Measurements from ENCODE around the gene PLA2G2D. TPM values are rescaled to one million over a fixed set of nuclear protein-coding genes. Genes with fewer than 3 reads are reported as not detected.

PLA2G2D gene
- total and polyA plus RNA-seq, 7 experiments from 2014 or later: not detected

DNA sequence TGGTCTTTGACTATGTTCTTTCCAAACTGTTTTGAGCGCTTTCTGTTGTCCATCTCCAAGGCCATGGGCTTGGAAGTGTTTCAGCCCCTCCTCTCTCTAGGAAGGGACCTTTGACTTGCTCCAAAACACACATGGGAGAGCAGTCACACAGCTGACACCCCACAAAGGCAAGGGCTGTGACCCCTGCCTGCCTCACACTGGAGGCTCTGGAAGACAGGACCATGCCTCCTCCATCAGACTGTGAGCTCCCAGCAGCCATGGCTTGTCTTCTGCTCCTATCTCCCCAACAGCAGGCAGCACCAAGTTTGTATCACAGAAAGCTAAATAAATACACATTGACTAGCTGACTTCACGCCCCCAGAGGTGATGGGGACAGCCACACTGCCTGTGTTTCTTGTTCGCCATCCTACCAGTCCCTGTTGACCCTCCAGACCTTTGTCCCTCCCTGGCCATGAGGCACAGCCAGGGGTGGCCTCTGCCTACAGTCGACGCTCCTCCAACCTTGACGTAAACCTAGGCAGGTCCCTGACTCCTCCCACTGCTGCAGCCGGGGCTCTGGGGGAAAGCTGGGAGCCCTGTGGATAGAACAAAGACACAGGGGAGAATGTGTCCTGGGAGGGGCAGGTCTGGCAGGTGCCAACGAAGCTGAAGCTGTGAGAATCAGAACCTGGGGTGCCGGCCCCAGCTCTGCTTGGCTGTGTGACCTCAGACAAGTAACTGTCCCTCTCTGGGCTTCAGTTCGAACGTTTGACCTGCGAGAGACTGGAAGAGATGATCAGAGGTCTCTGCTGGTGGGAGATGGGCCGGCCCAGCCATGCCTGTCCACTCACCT, 24.6 kb upstream of the PLA2G2D start:
- POLR2A ChIA-PET: interaction anchor here (0.6 kb wide), 1 partner anchor 24 kb away, joined by 3 read pairs; no protein-coding TSS in a partner anchor

GRCh38 chr1:20143318-20143717, 24.0 kb upstream of the PLA2G2D start:
- H3K27ac Mint-ChIP-seq: no peak overlapping the region
- Histone ChIP-seq H3K36me3 (ENCODE audit: control insufficient read depth in 2 of 3, insufficient read depth in 3 of 3, low read length in 3 of 3) (no peaks in the 10 kb centered on the region), H3K9me3 (ENCODE audit: control insufficient read depth in 2 of 3, low read length in 3 of 3) (no peaks in the 10 kb centered on the region), H3K4me3 (ENCODE audit: low read length) (no peak overlapping the region), H3K27me3 (ENCODE audit: control insufficient read depth in 2 of 2, insufficient read depth in 2 of 2, low read length in 2 of 2) (no peaks in the 10 kb centered on the region), H3K4me1 (ENCODE audit: control insufficient read depth in 2 of 2, insufficient read depth in 2 of 2, low read length in 2 of 2) (no peaks in the 10 kb centered on the region), H3K27ac (ENCODE audit: low read depth, low read length) (no peak overlapping the region)
- intact Hi-C loops (cut with micrococcal nuclease): no loop called here
- H3K27me3 Mint-ChIP-seq: peaks cover 2 to 12% (median 8%) of the 10 kb centered on the region in 5 donors
- H3K4me3 Mint-ChIP-seq: no peak overlapping the region
- CTCF ChIA-PET: interaction anchor here (0.7 to 2.1 kb wide), 2 partner anchors 9 to 228 kb away, joined by 3 to 10 read pairs; no protein-coding TSS in a partner anchor
- no peaks in the 10 kb centered on the region for H3K9me3 Mint-ChIP-seq
- no peak for ATAC-seq
- POLR2A ChIA-PET: interaction anchor here (0.6 kb wide), 1 partner anchor 23 kb away, joined by 3 read pairs; no protein-coding TSS in a partner anchor
- H3K4me1 Mint-ChIP-seq: no peaks in the 10 kb centered on the region
- no peaks in the 10 kb centered on the region for H3K36me3 Mint-ChIP-seq
- no peak for DNase-seq

More for the DNA sequence above, 24.6 kb upstream of the PLA2G2D start:
- Mint-ChIP-seq H3K27ac (no peak overlapping the region), H3K36me3 (no peaks in the 10 kb centered on the region), H3K9me3 (no peaks in the 10 kb centered on the region), H3K4me1 (no peaks in the 10 kb centered on the region), H3K4me3 (no peak overlapping the region), H3K27me3 (peaks cover 0 to 8% (median 6%) of the 10 kb centered on the region in 5 donors)
- no peaks in the 10 kb centered on the region for H3K36me3 ChIP-seq (ENCODE audit: control insufficient read depth in 2 of 3, insufficient read depth in 3 of 3, low read length in 3 of 3)
- H3K9me3 ChIP-seq (ENCODE audit: control insufficient read depth in 2 of 3, low read length in 3 of 3): no peaks in the 10 kb centered on the region
- no peak overlapping the region for H3K4me3 ChIP-seq (ENCODE audit: low read length)
- no peaks in the 10 kb centered on the region for H3K4me1 ChIP-seq (ENCODE audit: control insufficient read depth in 2 of 2, insufficient read depth in 2 of 2, low read length in 2 of 2)
- H3K27me3 ChIP-seq (ENCODE audit: control insufficient read depth in 2 of 2, insufficient read depth in 2 of 2, low read length in 2 of 2): no peaks in the 10 kb centered on the region
- CTCF ChIA-PET: interaction anchor here (0.7 to 2.1 kb wide), 2 partner anchors 9 to 228 kb away, joined by 3 to 10 read pairs; no protein-coding TSS in a partner anchor
- no peak for ATAC-seq
- no peak overlapping the region for H3K27ac ChIP-seq (ENCODE audit: low read depth, low read length)
- intact Hi-C loops (cut with micrococcal nuclease): loop anchor here in 1 of 2 donors (2.0 kb wide), 1 partner anchor 225 kb away; no protein-coding TSS in a partner anchor
- no peak for DNase-seq

DNA sequence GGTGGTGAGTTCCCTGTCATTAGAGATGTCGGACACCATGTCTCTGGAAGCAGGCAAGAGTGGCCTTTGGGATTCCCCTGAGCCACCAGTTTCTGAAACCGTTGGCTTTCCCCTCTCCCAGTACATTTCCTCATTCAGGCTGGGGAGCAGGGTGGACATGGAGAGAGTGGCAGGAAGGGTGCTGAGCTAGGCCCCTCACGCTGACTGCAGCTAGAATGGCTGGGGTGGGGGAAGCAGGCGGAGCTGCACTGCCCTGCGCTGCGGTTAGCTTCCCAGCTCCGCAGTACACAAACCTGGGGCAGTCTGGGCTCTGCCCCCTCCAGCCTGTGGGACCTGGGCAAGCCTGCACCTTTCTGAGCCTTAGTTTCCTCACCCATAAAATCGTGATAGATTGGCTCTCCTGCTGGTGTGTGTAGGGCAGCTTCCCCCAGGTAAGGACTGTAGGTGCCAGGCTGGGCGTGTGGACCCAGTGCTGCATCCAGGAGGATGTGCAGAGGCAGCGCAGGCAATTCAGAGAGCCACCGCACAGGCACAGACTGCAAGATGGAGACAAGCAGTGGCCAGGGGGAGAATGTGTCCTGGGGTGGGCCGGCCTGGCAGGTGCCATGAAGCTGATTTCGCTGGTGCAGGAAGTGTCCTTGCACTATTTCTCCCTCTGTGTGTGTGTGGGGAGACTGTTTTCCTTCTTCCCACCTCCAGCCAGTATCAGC, 22.8 kb upstream of the PLA2G2D start:
- DNase-seq (no peak), ATAC-seq (no peak)
- POLR2A ChIA-PET: no interaction called here
- H3K27me3 Mint-ChIP-seq: peaks cover 4 to 12% (median 8%) of the 10 kb centered on the region in 5 donors
- H3K27ac Mint-ChIP-seq: peak overlapping the region in 1 of 9 donors; percentile 56
- no peaks in the 10 kb centered on the region for H3K4me1 ChIP-seq (ENCODE audit: control insufficient read depth in 2 of 2, insufficient read depth in 2 of 2, low read length in 2 of 2)
- no peaks in the 10 kb centered on the region for H3K4me1 Mint-ChIP-seq
- no peak overlapping the region for H3K4me3 ChIP-seq (ENCODE audit: low read length)
- no peaks in the 10 kb centered on the region for H3K36me3 ChIP-seq (ENCODE audit: control insufficient read depth in 2 of 3, insufficient read depth in 3 of 3, low read length in 3 of 3)
- no peaks in the 10 kb centered on the region for H3K27me3 ChIP-seq (ENCODE audit: control insufficient read depth in 2 of 2, insufficient read depth in 2 of 2, low read length in 2 of 2)
- no peak overlapping the region for H3K27ac ChIP-seq (ENCODE audit: low read depth, low read length)
- H3K36me3 Mint-ChIP-seq: no peaks in the 10 kb centered on the region
- H3K9me3 Mint-ChIP-seq: no peaks in the 10 kb centered on the region
- CTCF ChIA-PET: interaction anchor here (2.1 kb wide), 1 partner anchor 10 kb away, joined by 10 read pairs; no protein-coding TSS in a partner anchor
- intact Hi-C loops (cut with micrococcal nuclease): no loop called here
- H3K4me3 Mint-ChIP-seq: no peak overlapping the region
- H3K9me3 ChIP-seq (ENCODE audit: control insufficient read depth in 2 of 3, low read length in 3 of 3): no peaks in the 10 kb centered on the region

DNA sequence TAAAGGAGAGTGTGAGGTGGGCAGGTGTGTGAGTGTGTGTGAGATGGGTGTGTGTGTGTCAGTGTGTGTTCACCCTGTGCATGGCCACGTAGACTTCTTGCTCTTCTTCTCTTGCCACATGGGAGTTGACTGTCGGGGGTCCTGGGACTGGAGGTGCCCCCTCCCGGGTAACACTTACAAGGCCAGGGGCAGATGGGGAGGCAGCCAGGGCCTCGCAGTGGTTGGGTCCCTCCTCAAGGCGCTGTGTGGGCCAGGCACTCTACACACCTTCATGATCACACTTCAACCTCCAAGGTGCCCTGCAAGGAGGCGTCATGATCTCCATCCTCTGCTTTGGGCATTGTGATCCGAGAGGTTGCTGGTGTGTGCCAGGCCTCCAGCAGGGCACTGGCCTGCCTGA, 22.1 kb upstream of the PLA2G2D start:
- POLR2A ChIA-PET: no interaction called here
- peaks cover 4 to 12% (median 8%) of the 10 kb centered on the region in 5 donors for H3K27me3 Mint-ChIP-seq

DNA sequence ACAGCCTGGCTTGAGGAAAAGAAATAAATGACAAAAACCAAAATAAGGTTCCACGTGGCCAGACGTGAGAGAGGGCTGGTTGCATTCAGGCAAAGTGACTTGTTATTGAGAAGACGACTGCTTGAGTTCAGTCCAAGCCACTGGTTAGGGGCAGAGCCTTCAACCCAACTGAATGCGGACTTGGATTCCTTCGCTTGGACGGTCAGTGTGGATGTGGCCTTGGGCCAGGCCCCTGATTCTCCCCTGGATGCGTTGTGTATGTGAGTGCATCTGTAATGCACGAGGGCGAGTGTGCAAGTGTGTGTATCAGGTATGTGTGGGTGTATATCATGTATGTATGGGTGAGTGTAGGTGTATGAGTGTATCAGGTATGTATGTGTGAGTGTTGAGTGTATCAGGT, 21.7 kb upstream of the PLA2G2D start:
- no peaks in the 10 kb centered on the region for H3K4me1 ChIP-seq (ENCODE audit: control insufficient read depth in 2 of 2, insufficient read depth in 2 of 2, low read length in 2 of 2)
- H3K9me3 ChIP-seq (ENCODE audit: control insufficient read depth in 2 of 3, low read length in 3 of 3): no peaks in the 10 kb centered on the region
- CTCF ChIA-PET: no interaction called here
- Mint-ChIP-seq H3K4me3 (no peak overlapping the region), H3K9me3 (no peaks in the 10 kb centered on the region), H3K36me3 (no peaks in the 10 kb centered on the region), H3K4me1 (no peaks in the 10 kb centered on the region), H3K27me3 (peaks cover 4 to 14% (median 8%) of the 10 kb centered on the region in 5 donors), H3K27ac (no peak overlapping the region)
- H3K27me3 ChIP-seq (ENCODE audit: control insufficient read depth in 2 of 2, insufficient read depth in 2 of 2, low read length in 2 of 2): no peaks in the 10 kb centered on the region
- H3K4me3 ChIP-seq (ENCODE audit: low read length): no peak overlapping the region
- POLR2A ChIA-PET: no interaction called here
- no peak overlapping the region for H3K27ac ChIP-seq (ENCODE audit: low read depth, low read length)
- H3K36me3 ChIP-seq (ENCODE audit: control insufficient read depth in 2 of 3, insufficient read depth in 3 of 3, low read length in 3 of 3): no peaks in the 10 kb centered on the region
- ATAC-seq (no peak), DNase-seq (no peak)
- intact Hi-C loops (cut with micrococcal nuclease): no loop called here

More for the DNA sequence above, 22.1 kb upstream of the PLA2G2D start:
- H3K9me3 ChIP-seq (ENCODE audit: control insufficient read depth in 2 of 3, low read length in 3 of 3): no peaks in the 10 kb centered on the region
- CTCF ChIA-PET: no interaction called here
- Mint-ChIP-seq H3K36me3 (no peaks in the 10 kb centered on the region), H3K4me3 (no peak overlapping the region), H3K9me3 (no peaks in the 10 kb centered on the region), H3K27ac (no peak overlapping the region), H3K4me1 (no peaks in the 10 kb centered on the region)
- DNase-seq (no peak), ATAC-seq (no peak)
- no peaks in the 10 kb centered on the region for H3K36me3 ChIP-seq (ENCODE audit: control insufficient read depth in 2 of 3, insufficient read depth in 3 of 3, low read length in 3 of 3)
- no peak overlapping the region for H3K27ac ChIP-seq (ENCODE audit: low read depth, low read length)
- H3K4me3 ChIP-seq (ENCODE audit: low read length): no peak overlapping the region
- no peaks in the 10 kb centered on the region for H3K27me3 ChIP-seq (ENCODE audit: control insufficient read depth in 2 of 2, insufficient read depth in 2 of 2, low read length in 2 of 2)
- intact Hi-C loops (cut with micrococcal nuclease): no loop called here
- no peaks in the 10 kb centered on the region for H3K4me1 ChIP-seq (ENCODE audit: control insufficient read depth in 2 of 2, insufficient read depth in 2 of 2, low read length in 2 of 2)

DNA sequence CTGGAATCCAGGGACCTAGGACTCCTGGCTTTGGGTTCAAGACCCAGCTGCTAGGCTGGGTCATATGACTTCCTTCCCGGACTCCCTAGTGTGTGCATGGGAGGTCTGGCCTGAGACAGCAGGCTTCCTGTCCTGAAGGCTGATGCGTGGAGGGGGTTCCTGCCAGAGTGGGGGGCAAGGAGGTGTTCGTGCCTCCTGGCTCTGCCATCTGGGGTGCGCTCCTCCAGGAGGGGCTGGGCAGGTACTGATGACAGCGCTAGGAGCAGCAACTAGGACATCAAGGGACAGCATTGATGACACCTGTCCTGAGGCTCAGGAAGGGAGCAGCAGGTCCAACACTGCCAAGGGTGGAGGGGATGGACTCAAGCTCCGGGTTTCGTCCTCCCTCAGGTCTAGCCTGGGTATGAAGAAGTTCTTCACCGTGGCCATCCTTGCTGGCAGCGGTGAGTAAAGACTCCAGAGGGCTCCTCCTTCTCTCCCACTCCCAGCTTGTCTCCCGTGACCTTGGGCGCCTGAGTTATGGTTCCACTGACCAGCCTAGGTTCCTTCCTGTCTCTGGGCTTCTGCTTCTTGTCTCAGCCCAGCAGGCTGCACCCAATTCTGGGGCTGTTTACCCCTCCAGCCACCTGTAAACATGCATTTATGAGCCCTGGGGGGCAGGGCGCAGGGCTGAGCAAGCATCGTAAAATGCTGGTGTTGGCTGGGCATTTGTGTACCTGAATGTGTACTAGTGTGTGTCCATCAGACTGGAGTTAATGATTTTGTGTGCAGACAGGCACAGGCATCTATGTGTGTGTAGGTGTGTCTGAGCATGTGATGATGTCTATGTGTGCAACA, 20.7 kb upstream of the PLA2G2D start:
- Mint-ChIP-seq H3K9me3 (no peaks in the 10 kb centered on the region), H3K27ac (no peak overlapping the region), H3K36me3 (no peaks in the 10 kb centered on the region), H3K27me3 (peaks cover 4 to 20% (median 10%) of the 10 kb centered on the region in 5 donors), H3K4me3 (no peak overlapping the region), H3K4me1 (no peaks in the 10 kb centered on the region)
- intact Hi-C loops (cut with micrococcal nuclease): no loop called here
- ChIA-PET POLR2A (no interaction called here), CTCF (no interaction called here)
- H3K4me3 ChIP-seq (ENCODE audit: low read length): no peak overlapping the region
- DNase-seq (no peak), ATAC-seq (no peak)
- H3K27ac ChIP-seq (ENCODE audit: low read depth, low read length): no peak overlapping the region
- no peaks in the 10 kb centered on the region for H3K9me3 ChIP-seq (ENCODE audit: control insufficient read depth in 2 of 3, low read length in 3 of 3)
- no peaks in the 10 kb centered on the region for H3K36me3 ChIP-seq (ENCODE audit: control insufficient read depth in 2 of 3, insufficient read depth in 3 of 3, low read length in 3 of 3)
- H3K4me1 ChIP-seq (ENCODE audit: control insufficient read depth in 2 of 2, insufficient read depth in 2 of 2, low read length in 2 of 2): no peaks in the 10 kb centered on the region
- no peaks in the 10 kb centered on the region for H3K27me3 ChIP-seq (ENCODE audit: control insufficient read depth in 2 of 2, insufficient read depth in 2 of 2, low read length in 2 of 2)

Data from naive thymus-derived CD4-positive, alpha-beta T cell (primary cell).